Stimulated activated CD8-positive, alpha-beta memory T cell treated with anti-CD3 and anti-CD28 coated beads, Interleukin-7, amount 100 ng/mL, for 48 hours (primary cell): ENCODE data around the gene AOPEP.

ENCODE experiments used
- DNase-seq, 2 donors: peaks; one replicate each; pipeline ENCODE4 v3.0.0-alpha.2; 2020; ENCODE audit warnings: low read depth in 1 of 2; ENCODE audit errors: extremely low read depth in 1 of 2

AOPEP gene

GRCh38 chr9:94865582-94866452, 139.3 kb downstream of the AOPEP start:
- no peak for DNase-seq

GRCh38 chr9:94866770-94867169, 140.3 kb downstream of the AOPEP start:
- DNase-seq: no peak

- no peak for DNase-seq
These were observed 140.9 kb downstream of the AOPEP start for GRCh38 chr9:94867281-94867841.

GRCh38 chr9:94867842-94868312, 141.4 kb downstream of the AOPEP start:
- no peak for DNase-seq

GRCh38 chr9:94868464-94868863, 142.0 kb downstream of the AOPEP start:
- DNase-seq: no peak

- DNase-seq: no peak
These were observed 142.9 kb downstream of the AOPEP start for GRCh38 chr9:94869415-94869843.

GRCh38 chr9:94870465-94870792, 143.9 kb downstream of the AOPEP start:
- no peak for DNase-seq

GRCh38 chr9:94870793-94871558, 144.5 kb downstream of the AOPEP start:
- peak in 1 of 2 donors; percentile 44 for DNase-seq

GRCh38 chr9:94872083-94872833, 145.8 kb downstream of the AOPEP start:
- DNase-seq: no peak

- DNase-seq: no peak
These were observed 146.5 kb downstream of the AOPEP start for GRCh38 chr9:94872891-94873511.

GRCh38 chr9:94874316-94874715, 147.8 kb downstream of the AOPEP start:
- DNase-seq: no peak

- DNase-seq: no peak
These were observed 149.0 kb downstream of the AOPEP start for GRCh38 chr9:94875300-94876020.

- DNase-seq: peak in 1 of 2 donors; percentile 20
These were observed 152.3 kb downstream of the AOPEP start for GRCh38 chr9:94878804-94879203.

GRCh38 chr9:94879230-94879629, 152.7 kb downstream of the AOPEP start:
- no peak for DNase-seq

- DNase-seq: no peak
These were observed 154.5 kb downstream of the AOPEP start for GRCh38 chr9:94881023-94881422.

- no peak for DNase-seq
These were observed 155.0 kb downstream of the AOPEP start for GRCh38 chr9:94881454-94881853.

GRCh38 chr9:94881940-94882339, 155.4 kb downstream of the AOPEP start:
- DNase-seq: no peak

GRCh38 chr9:94882966-94883641, 156.6 kb downstream of the AOPEP start:
- DNase-seq: no peak

- no peak for DNase-seq
These were observed 159.5 kb downstream of the AOPEP start for GRCh38 chr9:94885854-94886447.
